Breast epithelium (tissue), 3 donors: Measurements from ENCODE around the gene CIAO3.

ENCODE experiments used
- POLR2A ChIP-seq: fragments of 450-650 bp; IDR thresholded peaks from one replicate; pipeline ENCODE4 v1.6.1; 2016; ENCODE audit warnings: antibody characterized with exemption, mild to moderate bottlenecking, moderate library complexity
- POLR2AphosphoS5 ChIP-seq, 3 donors: sonication (generic); formaldehyde crosslinking; IDR thresholded peaks; one replicate each; pipeline ENCODE4 v1.6.1; 2017; ENCODE audit warnings: antibody characterized with exemption in 3 of 3
- TF ChIP-seq, protein P1 (sequence below), 3 donors: fragments of 450-650 bp; IDR thresholded peaks; one replicate each; pipeline ENCODE4 v1.5.1; 2016 to 2017; ENCODE audit warnings: antibody characterized with exemption in 3 of 3, mild to moderate bottlenecking in 3 of 3, moderate library complexity in 3 of 3

DNA sequence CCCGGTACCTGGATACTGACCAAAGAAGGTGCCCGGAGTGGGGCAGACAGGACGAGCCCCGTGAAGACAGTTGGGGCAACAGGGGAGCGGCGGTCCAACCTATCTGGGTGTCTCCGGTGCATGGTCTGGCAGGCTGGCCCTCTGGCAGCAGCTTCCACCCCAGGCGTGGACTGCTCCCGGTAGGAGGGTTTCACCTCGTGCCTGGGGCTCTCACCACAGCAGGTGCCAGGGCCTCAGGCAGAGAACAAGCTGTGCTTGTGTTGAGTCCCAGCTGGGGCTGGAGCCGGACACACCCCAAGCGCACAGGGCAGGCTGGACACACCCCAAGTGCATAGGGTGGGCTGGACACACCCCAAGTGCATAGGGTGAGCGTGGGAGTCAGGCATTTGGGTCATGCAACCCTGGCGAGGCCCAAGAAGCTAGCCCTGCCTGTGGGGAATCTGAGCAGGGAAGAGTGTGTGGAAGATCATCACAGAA, 33.7 kb downstream of the CIAO3 start:
- TF ChIP-seq POLR2AphosphoS5 (IDR thresholded peaks at IDR 0.05), result no peak
- TF ChIP-seq, protein P1, sequence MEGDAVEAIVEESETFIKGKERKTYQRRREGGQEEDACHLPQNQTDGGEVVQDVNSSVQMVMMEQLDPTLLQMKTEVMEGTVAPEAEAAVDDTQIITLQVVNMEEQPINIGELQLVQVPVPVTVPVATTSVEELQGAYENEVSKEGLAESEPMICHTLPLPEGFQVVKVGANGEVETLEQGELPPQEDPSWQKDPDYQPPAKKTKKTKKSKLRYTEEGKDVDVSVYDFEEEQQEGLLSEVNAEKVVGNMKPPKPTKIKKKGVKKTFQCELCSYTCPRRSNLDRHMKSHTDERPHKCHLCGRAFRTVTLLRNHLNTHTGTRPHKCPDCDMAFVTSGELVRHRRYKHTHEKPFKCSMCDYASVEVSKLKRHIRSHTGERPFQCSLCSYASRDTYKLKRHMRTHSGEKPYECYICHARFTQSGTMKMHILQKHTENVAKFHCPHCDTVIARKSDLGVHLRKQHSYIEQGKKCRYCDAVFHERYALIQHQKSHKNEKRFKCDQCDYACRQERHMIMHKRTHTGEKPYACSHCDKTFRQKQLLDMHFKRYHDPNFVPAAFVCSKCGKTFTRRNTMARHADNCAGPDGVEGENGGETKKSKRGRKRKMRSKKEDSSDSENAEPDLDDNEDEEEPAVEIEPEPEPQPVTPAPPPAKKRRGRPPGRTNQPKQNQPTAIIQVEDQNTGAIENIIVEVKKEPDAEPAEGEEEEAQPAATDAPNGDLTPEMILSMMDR (IDR thresholded peaks at IDR 0.05), result no peak
- no peak for TF ChIP-seq POLR2A
